ENCODE data around the gene ATP6V1F. TPM values are rescaled to one million over a fixed set of nuclear protein-coding genes. Genes with fewer than 3 reads are reported as not detected.
A peak's percentile ranks its signal among the peaks of the same experiment; 100 is the strongest.

Gene ATP6V1F
- polyA plus RNA-seq, 6 donors from 2014 or later, result 341 to 599 (median 381) TPM

DNA sequence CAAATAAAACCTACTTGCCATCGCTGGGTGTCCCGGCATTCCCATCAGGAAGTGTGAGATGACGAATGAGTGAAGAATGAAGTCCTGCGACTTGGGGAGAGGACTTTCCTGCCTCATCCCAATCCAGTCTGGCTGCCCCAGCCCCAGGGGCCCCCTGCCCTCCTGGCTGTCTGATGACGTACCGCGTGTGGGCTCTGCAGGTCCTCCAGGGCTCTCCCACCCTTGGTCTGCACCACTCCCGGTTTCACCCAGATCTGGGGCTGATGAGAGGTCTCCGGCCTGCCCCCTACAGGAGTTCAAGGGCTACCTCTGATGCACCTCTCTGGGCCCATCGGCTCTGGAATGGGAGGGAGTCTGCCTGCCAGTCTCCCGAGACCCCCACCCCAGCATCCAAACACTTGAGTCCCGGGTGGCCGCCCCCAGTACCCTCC lies 9.8 kb downstream of the ATP6V1F start:
- peaks cover 14 to 28% (median 18%) of the 10 kb centered on the region in 3 donors for H3K4me1 Mint-ChIP-seq
- H3K27ac Mint-ChIP-seq, result no peak overlapping the region
- no peaks in the 10 kb centered on the region for H3K36me3 Mint-ChIP-seq
- ATAC-seq (ENCODE audit: low read depth in 2 of 2) (no peak), DNase-seq (no peak)
- H3K9me3 Mint-ChIP-seq, result no peaks in the 10 kb centered on the region
- no peak overlapping the region for H3K4me3 Mint-ChIP-seq
- peaks cover 12 to 23% (median 14%) of the 10 kb centered on the region in 3 donors for H3K27me3 Mint-ChIP-seq

DNA sequence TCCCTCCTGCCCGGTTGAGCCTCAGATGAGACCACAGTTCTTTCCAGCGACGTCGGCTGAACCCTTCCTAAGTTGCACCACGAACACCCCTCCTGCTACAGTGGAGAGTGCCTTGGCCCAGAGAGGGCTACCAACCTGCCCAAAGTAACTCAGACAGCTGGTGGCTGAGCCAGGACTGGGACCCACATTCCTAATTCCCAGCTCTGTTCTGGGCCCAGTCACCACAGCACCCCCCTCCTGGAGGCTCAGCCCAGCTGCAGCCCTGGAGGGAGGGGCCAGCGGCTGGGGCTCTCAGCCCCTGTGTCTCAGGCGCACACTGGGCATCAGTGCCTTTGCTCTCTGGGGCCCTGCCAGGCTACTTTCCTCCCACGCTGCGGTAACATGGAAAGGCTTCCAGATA lies 10.6 kb downstream of the ATP6V1F start:
- H3K27me3 Mint-ChIP-seq, result peaks cover 12 to 19% (median 14%) of the 10 kb centered on the region in 3 donors
- H3K36me3 Mint-ChIP-seq, result no peaks in the 10 kb centered on the region
- peak overlapping the region in 1 of 6 donors; percentile 83 for H3K27ac Mint-ChIP-seq
- ATAC-seq (ENCODE audit: low read depth in 2 of 2) (no peak), DNase-seq (no peak)
- H3K9me3 Mint-ChIP-seq, result no peaks in the 10 kb centered on the region
- no peak overlapping the region for H3K4me3 Mint-ChIP-seq
- peaks cover 10 to 22% (median 13%) of the 10 kb centered on the region in 3 donors for H3K4me1 Mint-ChIP-seq

DNA sequence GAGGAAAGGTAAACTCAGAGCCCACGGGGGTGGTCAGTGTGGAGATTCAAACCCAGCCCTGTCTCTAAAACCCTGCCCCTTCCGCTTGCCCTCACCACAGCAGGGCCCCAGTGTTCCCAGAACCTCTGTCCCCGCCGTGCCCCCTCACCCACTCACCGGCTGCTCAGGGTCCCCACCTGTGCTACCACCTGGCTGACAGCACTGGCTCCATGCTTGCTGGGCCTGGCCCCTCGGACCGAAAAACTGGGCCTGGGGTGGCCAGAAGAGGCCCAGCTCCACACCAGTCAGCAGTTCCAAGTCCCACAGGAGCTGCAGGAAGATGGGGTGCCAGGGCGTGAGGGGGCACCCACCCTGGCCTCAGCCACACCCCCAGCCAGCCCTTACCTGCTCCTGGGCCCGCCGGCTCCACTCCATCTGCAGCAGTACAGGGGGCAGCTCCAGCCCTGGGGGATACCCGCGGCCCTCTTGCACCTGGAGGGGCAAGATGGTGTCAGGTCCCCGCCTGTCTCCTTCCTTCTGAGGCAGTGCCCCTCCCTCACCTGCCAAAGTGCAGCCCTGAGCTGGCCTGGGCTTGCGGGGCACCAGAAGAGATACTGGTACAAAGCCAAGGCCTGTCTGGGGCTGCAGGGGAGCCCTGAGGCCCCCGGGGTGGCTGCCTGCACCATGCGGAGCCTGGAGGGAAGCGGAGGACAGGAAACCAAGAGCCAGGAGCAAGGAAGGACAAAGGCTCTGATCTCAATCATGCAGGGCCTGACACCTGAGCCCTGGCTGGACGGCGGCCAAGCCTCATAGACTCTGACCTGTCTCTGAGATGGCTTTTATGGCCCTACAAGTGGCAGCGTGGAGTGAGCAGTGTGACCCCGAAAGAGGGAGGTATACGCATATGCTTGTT lies 11.7 kb downstream of the ATP6V1F start:
- Mint-ChIP-seq H3K27me3 (peaks cover 12 to 15% (median 14%) of the 10 kb centered on the region in 3 donors), H3K36me3 (no peaks in the 10 kb centered on the region), H3K9me3 (no peaks in the 10 kb centered on the region), H3K4me3 (no peak overlapping the region), H3K27ac (peak overlapping the region in 1 of 6 donors; percentile 24), H3K4me1 (peaks cover 7 to 15% (median 10%) of the 10 kb centered on the region in 3 donors)
- no peak for ATAC-seq (ENCODE audit: low read depth in 2 of 2)
- DNase-seq, result no peak

DNA sequence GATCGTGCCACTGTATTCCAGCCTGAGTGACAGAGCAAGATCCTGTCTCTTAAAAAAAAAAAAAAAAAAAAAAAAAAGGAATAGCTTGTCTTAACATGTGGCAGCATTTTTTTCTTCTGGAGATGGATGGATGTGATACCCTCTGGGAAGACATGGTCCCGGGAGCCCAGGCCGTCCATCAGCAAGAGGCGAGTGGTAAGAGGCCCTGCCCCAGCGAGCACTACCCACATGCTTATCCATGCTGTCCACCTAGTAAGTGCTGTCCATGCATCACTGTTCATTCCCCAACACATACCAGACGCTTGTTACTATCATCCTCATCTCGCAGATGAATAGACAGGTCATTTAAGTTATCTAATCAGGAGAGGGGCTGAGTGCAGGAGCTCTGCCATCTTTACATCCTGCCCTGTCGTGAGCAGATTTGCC lies 12.9 kb downstream of the ATP6V1F start:
- no peak overlapping the region for H3K4me3 Mint-ChIP-seq
- ATAC-seq (ENCODE audit: low read depth in 2 of 2) (no peak), DNase-seq (no peak)
- H3K4me1 Mint-ChIP-seq, result peaks cover 1 to 8% (median 6%) of the 10 kb centered on the region in 3 donors
- H3K9me3 Mint-ChIP-seq, result no peaks in the 10 kb centered on the region
- H3K36me3 Mint-ChIP-seq, result no peaks in the 10 kb centered on the region
- H3K27ac Mint-ChIP-seq, result no peak overlapping the region
- H3K27me3 Mint-ChIP-seq, result peaks cover 7 to 8% (median 8%) of the 10 kb centered on the region in 3 donors

DNA sequence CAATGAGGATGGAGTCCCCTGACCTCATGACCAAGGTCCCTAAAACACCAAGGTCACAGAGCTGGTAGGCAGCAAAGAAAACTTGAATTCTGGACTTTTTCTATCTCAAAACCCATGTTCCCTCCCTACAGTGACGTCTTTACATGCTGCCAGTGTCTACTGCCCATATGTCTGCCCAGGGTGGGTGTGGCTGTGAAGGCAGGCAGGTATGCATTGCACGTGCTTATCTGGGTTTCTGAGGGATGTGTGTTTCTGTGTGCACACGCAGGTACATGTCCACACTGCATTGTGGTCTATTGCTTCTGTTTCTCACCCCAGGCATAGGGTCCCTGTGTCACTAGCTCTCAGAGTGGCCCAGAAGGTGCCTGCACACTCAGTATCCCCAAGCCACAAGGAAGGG lies 13.5 kb downstream of the ATP6V1F start:
- no peak overlapping the region for H3K4me3 Mint-ChIP-seq
- H3K27me3 Mint-ChIP-seq, result peaks cover 4 to 8% (median 7%) of the 10 kb centered on the region in 3 donors
- DNase-seq (no peak), ATAC-seq (ENCODE audit: low read depth in 2 of 2) (no peak)
- no peaks in the 10 kb centered on the region for H3K9me3 Mint-ChIP-seq
- no peaks in the 10 kb centered on the region for H3K36me3 Mint-ChIP-seq
- H3K4me1 Mint-ChIP-seq, result peaks cover 0 to 2% (median 1%) of the 10 kb centered on the region in 3 donors
- no peak overlapping the region for H3K27ac Mint-ChIP-seq

DNA sequence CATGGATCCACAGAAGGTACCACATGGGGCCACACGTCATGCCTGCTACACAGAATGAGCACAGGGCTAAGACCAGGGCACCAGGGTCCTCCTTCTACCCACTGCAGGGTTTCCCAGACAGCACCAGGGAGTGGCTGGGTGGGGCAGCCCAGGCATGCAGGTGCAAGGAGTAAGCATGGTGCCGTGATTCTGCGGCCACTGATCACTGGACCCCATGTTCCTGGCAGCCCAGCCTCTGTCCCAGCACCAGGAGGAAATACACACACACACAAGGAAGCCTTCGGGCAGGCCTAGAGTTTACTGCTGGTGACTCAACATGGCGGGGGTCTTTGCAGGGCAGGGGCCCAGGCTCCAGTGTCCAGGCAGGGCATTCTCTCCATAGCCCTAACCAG lies 13.9 kb downstream of the ATP6V1F start:
- H3K27ac Mint-ChIP-seq, result no peak overlapping the region
- ATAC-seq (ENCODE audit: low read depth in 2 of 2) (no peak), DNase-seq (no peak)
- H3K4me1 Mint-ChIP-seq, result no peaks in the 10 kb centered on the region
- H3K27me3 Mint-ChIP-seq, result peaks cover 6 to 9% (median 8%) of the 10 kb centered on the region in 3 donors
- H3K36me3 Mint-ChIP-seq, result no peaks in the 10 kb centered on the region
- H3K4me3 Mint-ChIP-seq, result no peak overlapping the region
- H3K9me3 Mint-ChIP-seq, result no peaks in the 10 kb centered on the region

DNA sequence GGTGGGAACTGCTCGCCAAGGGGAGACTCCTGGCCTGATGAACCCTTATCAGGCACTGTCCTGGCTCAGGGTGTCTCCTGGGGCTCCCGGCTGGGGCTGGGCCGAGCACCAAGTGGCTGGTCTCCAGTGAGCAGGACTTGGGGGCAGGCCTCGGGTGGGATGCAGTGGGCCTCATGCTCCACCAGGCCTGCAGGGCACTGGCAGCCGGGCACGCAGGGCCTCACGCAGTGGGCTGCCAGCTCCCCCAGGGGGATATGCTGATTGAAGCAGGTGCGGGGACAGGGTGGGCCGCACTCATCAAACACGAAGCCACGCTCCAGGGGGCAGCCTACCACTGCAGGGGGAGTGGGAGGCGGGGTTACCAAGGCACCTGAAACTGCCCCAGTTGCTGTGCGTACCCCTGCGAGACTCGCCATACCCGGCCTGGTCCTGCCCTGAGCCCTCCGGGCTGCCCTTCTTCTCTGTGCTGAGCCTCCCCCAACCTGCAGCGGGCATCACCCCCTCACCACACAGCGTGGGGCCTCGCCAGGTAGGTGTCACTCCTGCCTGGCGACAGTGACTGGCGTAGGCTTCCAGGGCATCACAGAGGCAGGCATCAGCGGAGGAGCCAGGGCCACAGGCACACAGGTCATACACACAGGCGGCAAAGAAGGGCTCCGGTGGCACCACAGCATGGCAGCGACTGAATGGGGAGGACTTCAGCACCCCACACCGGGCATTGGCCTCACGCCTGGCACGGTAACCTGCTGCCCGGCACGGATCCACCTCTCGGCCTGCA lies 14.5 kb downstream of the ATP6V1F start:
- ATAC-seq (ENCODE audit: low read depth in 2 of 2), result no peak
- no peak for DNase-seq
- Mint-ChIP-seq H3K9me3 (no peaks in the 10 kb centered on the region), H3K27me3 (peaks cover 4 to 10% (median 6%) of the 10 kb centered on the region in 3 donors), H3K27ac (no peak overlapping the region), H3K36me3 (no peaks in the 10 kb centered on the region), H3K4me3 (no peak overlapping the region), H3K4me1 (no peaks in the 10 kb centered on the region)

- no peak overlapping the region for H3K27ac Mint-ChIP-seq
Observed at GRCh38 chr7:128877756-128878120, 15.1 kb downstream of the ATP6V1F start.

GRCh38 chr7:128878226-128879105 lies 15.8 kb downstream of the ATP6V1F start:
- DNase-seq, result no peak
- no peak overlapping the region for H3K27ac Mint-ChIP-seq

More at GRCh38 chr7:128877756-128878120, 15.1 kb downstream of the ATP6V1F start:
- Mint-ChIP-seq H3K36me3 (no peaks in the 10 kb centered on the region), H3K27me3 (peaks cover 4 to 10% (median 6%) of the 10 kb centered on the region in 3 donors), H3K9me3 (no peaks in the 10 kb centered on the region), H3K4me1 (no peaks in the 10 kb centered on the region), H3K4me3 (no peak overlapping the region)
- ATAC-seq (ENCODE audit: low read depth in 2 of 2), result no peak
- no peak for DNase-seq

DNA sequence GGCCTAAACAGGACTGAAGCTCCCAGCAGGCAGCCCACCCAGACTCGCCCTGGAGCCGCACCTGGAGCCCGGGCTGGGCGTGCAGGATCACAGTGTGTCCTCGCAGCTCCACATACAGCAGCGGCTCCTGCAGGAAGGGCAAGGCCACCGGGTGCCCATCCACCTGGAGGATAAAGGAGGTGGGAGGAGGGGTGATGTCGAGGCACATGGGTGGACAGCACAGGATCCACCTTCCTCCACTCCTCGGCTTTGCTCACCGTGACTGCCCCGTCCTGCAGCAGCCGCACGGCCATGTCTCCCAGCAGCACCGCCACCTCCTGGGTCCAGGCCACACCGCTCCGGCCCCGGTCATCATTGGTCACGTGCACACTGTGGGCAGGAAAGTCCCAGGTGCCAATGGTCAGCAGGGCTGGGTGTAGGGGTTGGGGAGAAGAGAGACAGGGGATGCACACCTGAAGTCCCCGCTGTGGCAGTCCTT lies 16.8 kb downstream of the ATP6V1F start:
- Mint-ChIP-seq H3K36me3 (no peaks in the 10 kb centered on the region), H3K9me3 (no peaks in the 10 kb centered on the region), H3K27ac (no peak overlapping the region), H3K4me1 (peaks cover 0 to 2% (median 0%) of the 10 kb centered on the region in 3 donors), H3K27me3 (peaks cover 4 to 10% (median 6%) of the 10 kb centered on the region in 3 donors), H3K4me3 (no peak overlapping the region)
- ATAC-seq (ENCODE audit: low read depth in 2 of 2) (no peak), DNase-seq (no peak)

More at GRCh38 chr7:128878226-128879105, 15.8 kb downstream of the ATP6V1F start:
- peaks cover 4 to 10% (median 6%) of the 10 kb centered on the region in 3 donors for H3K27me3 Mint-ChIP-seq
- ATAC-seq (ENCODE audit: low read depth in 2 of 2), result no peak
- H3K9me3 Mint-ChIP-seq, result no peaks in the 10 kb centered on the region
- H3K36me3 Mint-ChIP-seq, result no peaks in the 10 kb centered on the region
- H3K4me1 Mint-ChIP-seq, result peaks cover 0 to under 1% (median 0%) of the 10 kb centered on the region in 3 donors
- no peak overlapping the region for H3K4me3 Mint-ChIP-seq

DNA sequence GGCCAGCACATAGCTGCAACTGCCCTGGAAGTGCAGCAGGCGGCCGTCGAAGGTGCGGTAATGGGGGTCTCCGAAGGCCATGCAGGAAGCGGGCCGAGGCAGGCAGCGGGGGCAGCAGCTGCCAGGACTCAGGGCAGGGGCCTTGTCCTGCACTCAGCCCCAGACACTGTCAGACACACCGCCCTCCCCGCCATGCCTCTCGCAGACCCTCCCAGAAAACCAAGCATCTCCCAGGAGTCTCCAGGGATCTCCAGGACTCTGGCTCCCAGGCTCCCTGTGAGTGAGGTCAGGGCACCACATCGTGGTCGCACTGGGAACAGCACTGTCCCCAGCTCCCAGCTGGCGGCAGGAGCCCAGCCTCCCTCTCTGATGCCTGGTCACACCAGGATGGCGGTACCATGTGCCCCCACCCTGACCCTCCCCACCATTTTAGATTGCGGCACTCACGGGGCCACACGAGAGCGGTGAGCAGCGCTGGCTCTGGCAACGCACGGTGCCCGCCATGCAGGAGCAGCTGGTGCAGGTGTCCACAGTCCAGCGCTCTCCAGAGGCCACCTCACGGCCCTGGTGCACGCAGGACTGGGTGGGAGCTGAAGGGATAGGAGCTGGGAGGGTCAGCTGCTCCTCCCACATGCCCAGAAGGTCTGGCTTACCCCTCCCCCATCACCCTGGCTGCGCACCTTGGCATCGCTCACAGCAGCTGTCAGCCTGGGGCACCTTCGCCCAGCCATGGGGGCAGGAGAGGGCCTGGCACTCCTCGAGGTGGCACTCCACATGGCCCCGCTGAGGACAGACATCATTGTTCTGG lies 17.5 kb downstream of the ATP6V1F start:
- H3K9me3 Mint-ChIP-seq, result no peaks in the 10 kb centered on the region
- H3K27me3 Mint-ChIP-seq, result peaks cover 4 to 13% (median 6%) of the 10 kb centered on the region in 3 donors
- peaks cover 0 to 2% (median 0%) of the 10 kb centered on the region in 3 donors for H3K4me1 Mint-ChIP-seq
- ATAC-seq (ENCODE audit: low read depth in 2 of 2) (no peak), DNase-seq (no peak)
- no peak overlapping the region for H3K4me3 Mint-ChIP-seq
- no peaks in the 10 kb centered on the region for H3K36me3 Mint-ChIP-seq
- H3K27ac Mint-ChIP-seq, result no peak overlapping the region

DNA sequence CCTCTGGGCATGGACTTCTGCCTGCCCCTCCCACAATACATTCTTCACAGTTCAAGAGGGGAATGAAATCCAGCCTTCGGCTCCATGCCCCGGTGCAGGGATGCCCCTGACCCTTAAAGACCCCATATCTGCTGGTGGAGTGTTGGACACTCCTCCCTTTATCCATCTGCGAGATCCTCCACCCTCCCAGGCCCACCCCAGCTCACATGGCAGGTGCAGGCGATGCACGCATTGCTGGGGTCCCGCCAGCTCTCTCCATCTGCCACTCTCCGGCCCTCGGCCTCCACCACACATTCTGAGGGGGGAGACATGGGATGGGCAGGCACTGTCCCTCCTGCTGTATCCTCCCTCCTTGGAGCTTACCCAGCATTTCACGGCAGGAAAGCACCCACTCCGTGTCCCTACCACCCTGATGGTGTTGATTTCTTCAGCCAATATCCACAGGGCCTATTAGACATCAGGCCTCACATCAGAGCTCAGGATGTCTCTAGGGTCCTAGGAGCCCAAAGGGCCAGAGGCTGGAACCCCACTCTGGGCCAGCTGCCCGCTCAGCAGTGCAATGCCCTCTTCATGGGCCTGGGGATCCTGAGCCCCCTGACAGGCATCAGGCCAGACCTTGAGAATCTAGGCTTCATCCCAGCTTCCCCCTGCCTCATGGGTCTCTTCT lies 18.3 kb downstream of the ATP6V1F start:
- Mint-ChIP-seq H3K4me3 (no peak overlapping the region), H3K36me3 (no peaks in the 10 kb centered on the region), H3K27ac (peak overlapping the region in 2 of 6 donors; percentile 25 to 33), H3K4me1 (peaks cover 0 to 2% (median 0%) of the 10 kb centered on the region in 3 donors), H3K27me3 (peaks cover 4 to 21% (median 11%) of the 10 kb centered on the region in 3 donors), H3K9me3 (no peaks in the 10 kb centered on the region)
- no peak for DNase-seq
- no peak for ATAC-seq (ENCODE audit: low read depth in 2 of 2)
